Neural progenitor cell (in vitro differentiated cells): ENCODE results near the gene LINS1. TPM values are rescaled to one million over a fixed set of nuclear protein-coding genes. Genes with fewer than 3 reads are reported as not detected.

Experiments
- DNase-seq: peaks from one replicate; pipeline ENCODE4 v3.0.0-alpha.2; 2016; ENCODE audit warnings: low spot score
- H2AFZ ChIP-seq: fragments of 200-600 bp; sonication (generic); replicated peaks from 2 replicates; pipeline ENCODE4 v1.6.1; 2016; ENCODE audit warnings: antibody characterized with exemption
- H3F3A ChIP-seq: fragments of 200-600 bp; sonication (generic); 2 replicates; pipeline ENCODE4 v1.6.1; 2016; ENCODE audit warnings: antibody characterized with exemption, low read depth
- H3K27ac ChIP-seq: fragments of 200-600 bp; sonication (generic); 2 replicates; pipeline ENCODE4 v1.5.1; 2016; ENCODE audit warnings: mild to moderate bottlenecking
- H3K27me3 ChIP-seq: fragments of 200-600 bp; sonication (generic); 2 replicates; pipeline ENCODE4 v1.6.1; 2016; ENCODE audit warnings: mild to moderate bottlenecking, moderate library complexity
- H3K36me3 ChIP-seq: fragments of 200-600 bp; sonication (generic); 2 replicates; pipeline ENCODE4 v1.5.1; 2016
- H3K4me1 ChIP-seq: fragments of 200-600 bp; sonication (generic); 2 replicates; pipeline ENCODE4 v1.6.1; 2016; ENCODE audit warnings: mixed run types
- H3K4me2 ChIP-seq: fragments of 200-600 bp; sonication (generic); 2 replicates; pipeline ENCODE4 v1.6.1; 2016
- H3K4me3 ChIP-seq: fragments of 200-600 bp; sonication (generic); 2 replicates; pipeline ENCODE4 v1.5.1; 2016
- H3K79me2 ChIP-seq: fragments of 200-600 bp; sonication (generic); 2 replicates; pipeline ENCODE4 v1.6.1; 2016; ENCODE audit warnings: low read depth
- H3K9ac ChIP-seq: fragments of 200-600 bp; sonication (generic); 2 replicates; pipeline ENCODE4 v1.6.1; 2016
- H3K9me3 ChIP-seq: fragments of 200-600 bp; sonication (generic); 2 replicates; pipeline ENCODE4 v1.5.1; 2016; ENCODE audit warnings: low read depth
- H4K20me1 ChIP-seq: fragments of 200-600 bp; sonication (generic); 2 replicates; pipeline ENCODE4 v1.6.1; 2016; ENCODE audit warnings: low read depth
- H3K27ac Mint-ChIP-seq: 3 replicates; pipeline ENCODE4 v1.8.0; 2021; ENCODE audit warnings: mixed read lengths
- H3K27me3 Mint-ChIP-seq: 2 replicates; pipeline ENCODE4 v1.8.0; 2022; ENCODE audit warnings: low read depth, mild to moderate bottlenecking, inconsistent platforms, moderate library complexity, mixed read lengths; ENCODE audit not compliant: insufficient read depth
- H3K36me3 Mint-ChIP-seq: 3 replicates; pipeline ENCODE4 v1.8.0; 2021; ENCODE audit warnings: mixed read lengths
- H3K4me1 Mint-ChIP-seq: 3 replicates; pipeline ENCODE4 v1.8.0; 2021; ENCODE audit warnings: mixed read lengths
- H3K4me3 Mint-ChIP-seq: 3 replicates; pipeline ENCODE4 v1.8.0; 2021; ENCODE audit warnings: mild to moderate bottlenecking, moderate library complexity, mixed read lengths
- H3K9me3 Mint-ChIP-seq: 3 replicates; pipeline ENCODE4 v1.8.0; 2020; ENCODE audit warnings: mixed read lengths
- CTCF ChIP-seq: fragments of 200-600 bp; sonication (generic); IDR thresholded peaks from 2 replicates; pipeline ENCODE4 v1.5.1; 2017; ENCODE audit warnings: antibody characterized with exemption, mild to moderate bottlenecking
- EZH2 ChIP-seq: fragments of 200-600 bp; sonication (generic); IDR thresholded peaks from 2 replicates; pipeline ENCODE4 v1.6.1; 2017; ENCODE audit warnings: antibody characterized with exemption, mild to moderate bottlenecking, moderate library complexity
- EZH2phosphoT487 ChIP-seq: fragments of 200-600 bp; sonication (generic); IDR thresholded peaks from 2 replicates; pipeline ENCODE4 v1.6.1; 2017; ENCODE audit warnings: antibody characterized with exemption
- total RNA-seq: library from RNA; depleted of rRNA; stranded (reverse); fragments of >200 nt; gene quantifications from 2 replicates; pipeline ENCODE4 v1.2.3, GENCODE V29; 2015; ENCODE audit warnings: low replicate concordance

LINS1 gene
- total RNA-seq, 1 donor from 2014 or later, result 18.7 TPM

- peaks cover 11% of the 10 kb centered on the region for H3K36me3 Mint-ChIP-seq
- no peaks in the 10 kb centered on the region for H3K27me3 ChIP-seq
- H3K79me2 ChIP-seq, result no peaks in the 10 kb centered on the region
- H3K9me3 Mint-ChIP-seq, result no peaks in the 10 kb centered on the region
- no peaks in the 10 kb centered on the region for H3K36me3 ChIP-seq
- no peaks in the 10 kb centered on the region for H3K27me3 Mint-ChIP-seq
- H3F3A ChIP-seq, result no peaks in the 10 kb centered on the region
- no peak overlapping the region for H3K4me3 Mint-ChIP-seq
- no peak overlapping the region for H3K27ac Mint-ChIP-seq
- no peaks in the 10 kb centered on the region for H3K4me1 Mint-ChIP-seq
- no peaks in the 10 kb centered on the region for H3K9me3 ChIP-seq
- no peaks in the 10 kb centered on the region for H4K20me1 ChIP-seq
- H3K9ac ChIP-seq, result no peak overlapping the region
- DNase-seq, result no peak
- H2AFZ ChIP-seq, result no peak overlapping the region
- no peak overlapping the region for H3K4me3 ChIP-seq
- H3K4me2 ChIP-seq, result no peak overlapping the region
- H3K4me1 ChIP-seq, result no peaks in the 10 kb centered on the region
- TF ChIP-seq EZH2, result no peak
- no peak for TF ChIP-seq EZH2phosphoT487
- no peak for TF ChIP-seq CTCF
- H3K27ac ChIP-seq, result no peak overlapping the region
These were observed 28.5 kb downstream of the LINS1 start for GRCh38 chr15:100573526-100573925.

GRCh38 chr15:100572362-100572983 lies 29.5 kb downstream of the LINS1 start:
- DNase-seq, result no peak
- no peak overlapping the region for H3K27ac Mint-ChIP-seq
- H3K4me3 Mint-ChIP-seq, result no peak overlapping the region
- Histone ChIP-seq H3K27ac (no peak overlapping the region), H4K20me1 (no peaks in the 10 kb centered on the region), H3K79me2 (no peaks in the 10 kb centered on the region), H3K9ac (no peak overlapping the region), H3K4me1 (no peaks in the 10 kb centered on the region), H3K36me3 (no peaks in the 10 kb centered on the region), H3K27me3 (no peaks in the 10 kb centered on the region), H3K4me2 (no peak overlapping the region), H3K9me3 (no peaks in the 10 kb centered on the region), H3K4me3 (no peak overlapping the region), H2AFZ (no peak overlapping the region), H3F3A (no peaks in the 10 kb centered on the region)
- no peaks in the 10 kb centered on the region for H3K4me1 Mint-ChIP-seq
- H3K9me3 Mint-ChIP-seq, result no peaks in the 10 kb centered on the region
- H3K36me3 Mint-ChIP-seq, result peaks cover 9% of the 10 kb centered on the region
- H3K27me3 Mint-ChIP-seq, result no peaks in the 10 kb centered on the region
- TF ChIP-seq CTCF (peak; percentile 54), EZH2phosphoT487 (no peak), EZH2 (no peak)

- Histone ChIP-seq H3K4me3 (no peak overlapping the region), H3K4me2 (no peak overlapping the region), H4K20me1 (no peaks in the 10 kb centered on the region), H3K36me3 (no peaks in the 10 kb centered on the region), H3F3A (no peaks in the 10 kb centered on the region), H3K79me2 (no peaks in the 10 kb centered on the region), H3K4me1 (no peaks in the 10 kb centered on the region), H3K9me3 (no peaks in the 10 kb centered on the region), H3K27ac (no peak overlapping the region), H3K9ac (no peak overlapping the region), H2AFZ (no peak overlapping the region), H3K27me3 (no peaks in the 10 kb centered on the region)
- Mint-ChIP-seq H3K9me3 (no peaks in the 10 kb centered on the region), H3K36me3 (peaks cover 9% of the 10 kb centered on the region), H3K27me3 (no peaks in the 10 kb centered on the region), H3K4me1 (no peaks in the 10 kb centered on the region), H3K4me3 (no peak overlapping the region), H3K27ac (no peak overlapping the region)
- DNase-seq, result no peak
- TF ChIP-seq EZH2, result no peak
These were observed 30.3 kb downstream of the LINS1 start for GRCh38 chr15:100571592-100572167.

- Histone ChIP-seq H3K4me3 (no peak overlapping the region), H3K27ac (no peak overlapping the region), H3F3A (no peaks in the 10 kb centered on the region), H2AFZ (no peak overlapping the region), H3K27me3 (no peaks in the 10 kb centered on the region), H3K4me2 (no peak overlapping the region), H3K36me3 (no peaks in the 10 kb centered on the region), H3K4me1 (no peaks in the 10 kb centered on the region), H3K79me2 (no peaks in the 10 kb centered on the region), H3K9me3 (no peaks in the 10 kb centered on the region), H3K9ac (no peak overlapping the region), H4K20me1 (no peaks in the 10 kb centered on the region)
- H3K27ac Mint-ChIP-seq, result no peak overlapping the region
- no peaks in the 10 kb centered on the region for H3K9me3 Mint-ChIP-seq
- peaks cover 3% of the 10 kb centered on the region for H3K36me3 Mint-ChIP-seq
- H3K4me3 Mint-ChIP-seq, result no peak overlapping the region
- H3K4me1 Mint-ChIP-seq, result no peaks in the 10 kb centered on the region
- no peak for TF ChIP-seq EZH2
- TF ChIP-seq CTCF, result no peak
- TF ChIP-seq EZH2phosphoT487, result no peak
- H3K27me3 Mint-ChIP-seq, result no peaks in the 10 kb centered on the region
- no peak for DNase-seq
These were observed 31.2 kb downstream of the LINS1 start for GRCh38 chr15:100570735-100571313.
